Measurements from ENCODE around the gene CLCN3.

DNA sequence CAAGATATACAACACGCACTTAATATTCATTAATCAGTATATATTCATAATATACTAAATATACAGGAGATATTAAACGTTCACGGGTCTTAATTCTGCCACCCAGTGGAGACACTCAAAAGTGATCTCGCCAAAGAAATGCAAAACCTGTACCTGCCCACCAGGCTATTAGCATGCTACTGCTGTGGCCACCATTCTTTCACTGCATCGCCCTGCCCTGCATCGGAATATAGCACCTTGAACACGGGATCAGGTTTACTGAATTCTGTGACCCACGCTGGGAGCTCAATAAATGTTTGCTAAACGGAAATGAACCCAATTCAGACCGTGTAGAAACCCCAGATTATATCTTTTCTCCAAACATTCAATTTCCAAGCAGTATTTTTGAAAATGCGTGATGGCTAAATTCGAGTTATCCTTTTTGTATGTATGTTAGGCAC, 840 bp upstream of the CLCN3 start:
- TF ChIP-seq, protein P1, sequence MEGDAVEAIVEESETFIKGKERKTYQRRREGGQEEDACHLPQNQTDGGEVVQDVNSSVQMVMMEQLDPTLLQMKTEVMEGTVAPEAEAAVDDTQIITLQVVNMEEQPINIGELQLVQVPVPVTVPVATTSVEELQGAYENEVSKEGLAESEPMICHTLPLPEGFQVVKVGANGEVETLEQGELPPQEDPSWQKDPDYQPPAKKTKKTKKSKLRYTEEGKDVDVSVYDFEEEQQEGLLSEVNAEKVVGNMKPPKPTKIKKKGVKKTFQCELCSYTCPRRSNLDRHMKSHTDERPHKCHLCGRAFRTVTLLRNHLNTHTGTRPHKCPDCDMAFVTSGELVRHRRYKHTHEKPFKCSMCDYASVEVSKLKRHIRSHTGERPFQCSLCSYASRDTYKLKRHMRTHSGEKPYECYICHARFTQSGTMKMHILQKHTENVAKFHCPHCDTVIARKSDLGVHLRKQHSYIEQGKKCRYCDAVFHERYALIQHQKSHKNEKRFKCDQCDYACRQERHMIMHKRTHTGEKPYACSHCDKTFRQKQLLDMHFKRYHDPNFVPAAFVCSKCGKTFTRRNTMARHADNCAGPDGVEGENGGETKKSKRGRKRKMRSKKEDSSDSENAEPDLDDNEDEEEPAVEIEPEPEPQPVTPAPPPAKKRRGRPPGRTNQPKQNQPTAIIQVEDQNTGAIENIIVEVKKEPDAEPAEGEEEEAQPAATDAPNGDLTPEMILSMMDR (IDR thresholded peaks at IDR 0.05; ENCODE audit: low read length) = no peak; the same call in 1 of the 2 replicates
- TF ChIP-seq EZH2 (IDR thresholded peaks at IDR 0.05; ENCODE audit: borderline replicate concordance, low read length) = no peak
